Measurements from ENCODE around the gene ASB10. TPM values are rescaled to one million over a fixed set of nuclear protein-coding genes. Genes with fewer than 3 reads are reported as not detected.

Gene ASB10
- total and polyA plus RNA-seq, 2 of the 4 experiments (the other 2 are of a cell fraction): not detected

DNA sequence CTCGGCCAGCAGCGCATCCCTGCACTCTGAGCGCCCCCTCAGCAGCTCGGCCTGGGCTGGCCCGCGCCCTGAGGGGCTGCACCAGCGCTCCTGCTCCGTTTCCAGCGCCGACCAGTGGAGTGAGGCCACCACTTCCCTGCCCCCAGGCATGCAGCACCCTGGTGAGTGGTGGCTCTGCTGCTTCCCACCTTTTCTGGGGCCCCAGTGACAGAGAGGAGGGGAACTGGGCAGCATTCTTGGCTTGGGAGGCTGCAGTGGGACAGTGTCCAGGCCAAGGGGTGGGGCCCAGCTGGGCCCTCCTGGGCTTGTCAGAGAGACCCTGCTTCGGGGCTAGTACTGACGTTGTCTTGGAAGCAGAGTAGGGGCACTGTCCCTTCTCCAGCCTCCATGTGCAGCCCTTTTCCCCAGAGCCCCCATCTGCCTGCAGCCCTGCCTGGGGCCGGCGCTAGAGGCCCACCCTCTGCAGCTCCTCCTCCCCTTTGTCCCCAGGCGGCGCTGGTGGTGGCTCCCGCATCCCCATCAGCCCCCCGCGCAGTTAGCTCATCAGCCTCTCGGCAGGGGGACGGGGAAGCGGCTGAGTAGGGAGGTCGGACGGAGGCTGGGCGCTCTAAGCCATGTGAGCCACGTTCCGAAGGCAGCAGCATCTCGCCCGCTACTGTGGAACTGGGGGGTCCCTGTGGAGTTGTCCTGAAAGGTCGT lies 48.7 kb downstream of the ASB10 start:
- Histone ChIP-seq H2AK5ac (ENCODE audit: low read depth, low read length) (no peak overlapping the region), H4K91ac (ENCODE audit: insufficient read depth, low read depth, low read length) (no peak overlapping the region), H2AFZ (replicated peaks; ENCODE audit: low read length, poor library complexity) (no peak overlapping the region), H3K4ac (ENCODE audit: low read depth, low read length) (no peak overlapping the region), H2BK5ac (ENCODE audit: low read depth, low read length, poor library complexity, severe bottlenecking) (no peak overlapping the region), H4K20me1 (ENCODE audit: insufficient read depth, low read length) (peaks cover 3% of the 10 kb centered on the region; the same call in 1 of the 2 replicates), H3K36me3 (ENCODE audit: control insufficient read depth, insufficient read depth, low read length) (peaks cover 78% of the 10 kb centered on the region), H3K9ac (ENCODE audit: low read depth, low read length) (no peak overlapping the region), H3K23ac (ENCODE audit: low read depth, low read length) (no peak overlapping the region), H3K4me1 (ENCODE audit: control insufficient read depth, insufficient read depth, low read length) (no peaks in the 10 kb centered on the region), H4K5ac (ENCODE audit: low read depth, low read length) (no peak overlapping the region), H2BK15ac (ENCODE audit: low read depth, low read length) (no peak overlapping the region), H3K9me1 (ENCODE audit: insufficient read depth, low read length) (no peaks in the 10 kb centered on the region; the same call in 1 of the 2 replicates), H3K4me2 (ENCODE audit: low read depth, low read length) (no peak overlapping the region), H4K8ac (ENCODE audit: low read depth in 2 of 2, low read length in 2 of 2) (no peak overlapping the region), H3K4me3 (ENCODE audit: insufficient read depth, low read depth, low read length) (no peak overlapping the region), H2BK20ac (ENCODE audit: low read depth, low read length) (no peak overlapping the region), H3K14ac (replicated peaks; ENCODE audit: low read depth, low read length) (no peak overlapping the region), H2AK9ac (replicated peaks; ENCODE audit: low read depth, low read length, poor library complexity) (no peak overlapping the region), H2BK120ac (ENCODE audit: low read depth, low read length) (no peak overlapping the region), H3K27ac (ENCODE audit: insufficient read depth, low read length) (no peak overlapping the region), H3K56ac (ENCODE audit: extremely low read depth, insufficient read depth, low read length) (no peak overlapping the region), H3K18ac (ENCODE audit: low read depth, low read length) (no peak overlapping the region), H3K79me1 (ENCODE audit: low read depth in 1 of 2, low read length in 2 of 2) (peaks cover 0 to 4% of the 10 kb centered on the region in 2 experiments; a peak in 2 of 4 replicates), H3K27me3 (ENCODE audit: control insufficient read depth, insufficient read depth, low read length) (no peaks in the 10 kb centered on the region), H3K9me3 (ENCODE audit: control insufficient read depth, insufficient read depth, low read length) (no peaks in the 10 kb centered on the region)
- POLR2A ChIA-PET (ENCODE audit: unreplicated experiment): no interaction called here
- CTCF ChIA-PET: no interaction called here
- 80% methylated on average over 2 of the region's 30 CpGs; no CpG with 5 or more reads in 1 of the 2 experiments for WGBS, 2 experiments (ENCODE audit: extremely low coverage in 2 of 2, insufficient read length in 1 of 2)
- dilution Hi-C loops (cut with HindIII; ENCODE audit: low sequenced_read_pairs, unreplicated experiment): no loop called here
- in situ Hi-C loops (cut with MboI; ENCODE audit: low sequenced_read_pairs): no loop called here
- BruUV-seq (replicated peaks): no TSS peak
- DNase-seq (no peak), ATAC-seq (ENCODE audit: low read depth) (no peak)
- TF ChIP-seq BHLHE40 (IDR thresholded peaks at IDR 0.05; ENCODE audit: low read depth, low read length) (no peak), CEBPB (IDR thresholded peaks at IDR 0.05; ENCODE audit: low read depth, low read length) (no peak), RCOR1 (IDR thresholded peaks at IDR 0.05; ENCODE audit: insufficient replicate concordance, low read length) (no peak), RFX5 (IDR thresholded peaks at IDR 0.05; ENCODE audit: low read depth, low read length) (no peak), FOS (IDR thresholded peaks at IDR 0.05; ENCODE audit: low read depth, low read length) (no peak), SMC3 (IDR thresholded peaks at IDR 0.05; ENCODE audit: low read depth, low read length) (no peak), CHD1 (IDR thresholded peaks at IDR 0.05; ENCODE audit: low read depth, low read length) (no peak), RAD21 (IDR thresholded peaks at IDR 0.05; ENCODE audit: low read length) (no peak)
- TF ChIP-seq, protein P1, sequence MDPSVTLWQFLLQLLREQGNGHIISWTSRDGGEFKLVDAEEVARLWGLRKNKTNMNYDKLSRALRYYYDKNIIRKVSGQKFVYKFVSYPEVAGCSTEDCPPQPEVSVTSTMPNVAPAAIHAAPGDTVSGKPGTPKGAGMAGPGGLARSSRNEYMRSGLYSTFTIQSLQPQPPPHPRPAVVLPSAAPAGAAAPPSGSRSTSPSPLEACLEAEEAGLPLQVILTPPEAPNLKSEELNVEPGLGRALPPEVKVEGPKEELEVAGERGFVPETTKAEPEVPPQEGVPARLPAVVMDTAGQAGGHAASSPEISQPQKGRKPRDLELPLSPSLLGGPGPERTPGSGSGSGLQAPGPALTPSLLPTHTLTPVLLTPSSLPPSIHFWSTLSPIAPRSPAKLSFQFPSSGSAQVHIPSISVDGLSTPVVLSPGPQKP (IDR thresholded peaks at IDR 0.05; ENCODE audit: borderline replicate concordance, low read depth, low read length): no peak
- TF ChIP-seq, protein P2, sequence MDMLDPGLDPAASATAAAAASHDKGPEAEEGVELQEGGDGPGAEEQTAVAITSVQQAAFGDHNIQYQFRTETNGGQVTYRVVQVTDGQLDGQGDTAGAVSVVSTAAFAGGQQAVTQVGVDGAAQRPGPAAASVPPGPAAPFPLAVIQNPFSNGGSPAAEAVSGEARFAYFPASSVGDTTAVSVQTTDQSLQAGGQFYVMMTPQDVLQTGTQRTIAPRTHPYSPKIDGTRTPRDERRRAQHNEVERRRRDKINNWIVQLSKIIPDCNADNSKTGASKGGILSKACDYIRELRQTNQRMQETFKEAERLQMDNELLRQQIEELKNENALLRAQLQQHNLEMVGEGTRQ (IDR thresholded peaks at IDR 0.05; ENCODE audit: low read depth, low read length): no peak
- intact Hi-C loops (cut with micrococcal nuclease): no loop called here

Data from IMR-90 (cell line).